ENCODE data around the gene SUPT20HL1.

DNA sequence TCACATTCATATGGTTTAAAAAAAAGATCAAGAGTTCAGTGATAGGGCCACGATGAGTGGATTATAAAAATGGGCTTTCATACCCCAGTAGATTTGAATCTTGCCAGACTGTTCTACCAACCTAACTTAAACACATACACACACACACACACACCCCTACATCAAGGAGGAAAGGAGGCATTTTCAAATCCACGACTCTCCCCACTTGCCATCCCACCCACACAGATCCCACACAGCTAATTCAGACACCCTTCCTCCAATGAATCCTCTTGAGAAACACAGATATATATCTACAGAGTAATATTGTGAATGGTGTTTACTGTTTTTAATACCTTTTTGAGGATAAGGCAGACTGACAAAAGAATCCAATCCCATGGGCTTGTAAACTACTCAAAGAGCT is 16.8 kb downstream of the SUPT20HL1 start:
- TF ChIP-seq EZH2phosphoT487 (IDR thresholded peaks at IDR 0.05; ENCODE audit: insufficient read depth, low read depth) = no peak
- no peak for TF ChIP-seq EZH2 (IDR thresholded peaks at IDR 0.05; ENCODE audit: insufficient read depth, poor library complexity, severe bottlenecking)

All from GM23248 (cell line).